Measurements from ENCODE around the gene ELOA. TPM values are rescaled to one million over a fixed set of nuclear protein-coding genes. Genes with fewer than 3 reads are reported as not detected.
A peak's percentile ranks its signal among the peaks of the same experiment; 100 is the strongest.

ELOA gene, protein sequence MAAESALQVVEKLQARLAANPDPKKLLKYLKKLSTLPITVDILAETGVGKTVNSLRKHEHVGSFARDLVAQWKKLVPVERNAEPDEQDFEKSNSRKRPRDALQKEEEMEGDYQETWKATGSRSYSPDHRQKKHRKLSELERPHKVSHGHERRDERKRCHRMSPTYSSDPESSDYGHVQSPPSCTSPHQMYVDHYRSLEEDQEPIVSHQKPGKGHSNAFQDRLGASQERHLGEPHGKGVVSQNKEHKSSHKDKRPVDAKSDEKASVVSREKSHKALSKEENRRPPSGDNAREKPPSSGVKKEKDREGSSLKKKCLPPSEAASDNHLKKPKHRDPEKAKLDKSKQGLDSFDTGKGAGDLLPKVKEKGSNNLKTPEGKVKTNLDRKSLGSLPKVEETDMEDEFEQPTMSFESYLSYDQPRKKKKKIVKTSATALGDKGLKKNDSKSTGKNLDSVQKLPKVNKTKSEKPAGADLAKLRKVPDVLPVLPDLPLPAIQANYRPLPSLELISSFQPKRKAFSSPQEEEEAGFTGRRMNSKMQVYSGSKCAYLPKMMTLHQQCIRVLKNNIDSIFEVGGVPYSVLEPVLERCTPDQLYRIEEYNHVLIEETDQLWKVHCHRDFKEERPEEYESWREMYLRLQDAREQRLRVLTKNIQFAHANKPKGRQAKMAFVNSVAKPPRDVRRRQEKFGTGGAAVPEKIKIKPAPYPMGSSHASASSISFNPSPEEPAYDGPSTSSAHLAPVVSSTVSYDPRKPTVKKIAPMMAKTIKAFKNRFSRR
- total RNA-seq, result 64.2 TPM
- long read RNA-seq, full-length matches to known transcripts, result 31 of 97 reads
- long read RNA-seq, partial matches to known transcripts, result 63 of 97 reads
- long read RNA-seq, other reads (novel, unspliced or antisense), result 3 of 97 reads

DNA sequence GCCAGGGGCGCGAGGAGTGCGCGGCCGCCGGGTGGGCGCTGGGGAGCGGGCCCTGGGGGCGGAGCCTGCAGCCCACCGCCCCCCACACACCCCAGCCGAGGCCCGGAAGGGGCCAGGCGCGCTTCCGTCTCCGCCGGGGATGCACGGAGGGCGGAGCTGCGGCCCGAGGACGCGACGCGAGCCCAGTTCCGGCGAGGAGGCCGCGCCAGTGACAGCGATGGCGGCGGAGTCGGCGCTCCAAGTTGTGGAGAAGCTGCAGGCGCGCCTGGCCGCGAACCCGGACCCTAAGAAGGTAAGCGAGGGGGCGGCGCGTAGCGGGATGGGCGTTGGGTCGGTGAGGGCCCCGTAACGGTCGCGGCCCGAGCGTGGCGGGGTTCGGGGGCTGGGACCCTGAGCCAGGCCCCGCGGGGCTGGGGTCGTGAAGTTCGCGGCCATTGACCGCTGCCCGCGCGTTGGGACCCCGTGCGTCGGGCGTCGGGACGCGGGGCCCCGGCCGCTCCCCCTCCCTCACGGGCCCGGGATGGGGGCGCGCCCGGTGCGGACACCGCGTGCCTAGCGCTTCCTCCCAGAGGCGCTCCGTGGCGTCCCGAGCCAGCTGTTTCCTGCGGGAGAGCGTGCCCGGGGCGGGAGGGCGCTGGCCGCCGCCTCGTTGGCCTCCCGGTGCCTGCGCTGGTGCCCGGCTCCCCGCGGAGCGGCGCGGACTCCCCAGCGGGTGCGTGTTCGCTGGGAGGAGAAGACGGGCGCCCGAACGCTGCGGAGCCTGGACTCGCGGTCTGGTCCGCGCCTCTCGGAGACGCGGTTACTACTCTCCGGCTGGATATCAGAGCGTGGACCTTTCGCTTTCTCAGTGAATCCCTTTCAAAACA lies at the start of gene ELOA:
Gene ELOA (plus strand): TSS at position 185 of the 866 bp plus-strand sequence. CDS start 33 bp downstream, at position 218.
- peaks cover 43% of the 10 kb centered on the region for H3K4me1 ChIP-seq
- TF ChIP-seq, protein P1, sequence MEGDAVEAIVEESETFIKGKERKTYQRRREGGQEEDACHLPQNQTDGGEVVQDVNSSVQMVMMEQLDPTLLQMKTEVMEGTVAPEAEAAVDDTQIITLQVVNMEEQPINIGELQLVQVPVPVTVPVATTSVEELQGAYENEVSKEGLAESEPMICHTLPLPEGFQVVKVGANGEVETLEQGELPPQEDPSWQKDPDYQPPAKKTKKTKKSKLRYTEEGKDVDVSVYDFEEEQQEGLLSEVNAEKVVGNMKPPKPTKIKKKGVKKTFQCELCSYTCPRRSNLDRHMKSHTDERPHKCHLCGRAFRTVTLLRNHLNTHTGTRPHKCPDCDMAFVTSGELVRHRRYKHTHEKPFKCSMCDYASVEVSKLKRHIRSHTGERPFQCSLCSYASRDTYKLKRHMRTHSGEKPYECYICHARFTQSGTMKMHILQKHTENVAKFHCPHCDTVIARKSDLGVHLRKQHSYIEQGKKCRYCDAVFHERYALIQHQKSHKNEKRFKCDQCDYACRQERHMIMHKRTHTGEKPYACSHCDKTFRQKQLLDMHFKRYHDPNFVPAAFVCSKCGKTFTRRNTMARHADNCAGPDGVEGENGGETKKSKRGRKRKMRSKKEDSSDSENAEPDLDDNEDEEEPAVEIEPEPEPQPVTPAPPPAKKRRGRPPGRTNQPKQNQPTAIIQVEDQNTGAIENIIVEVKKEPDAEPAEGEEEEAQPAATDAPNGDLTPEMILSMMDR (IDR thresholded peaks at IDR 0.05), result no peak
- DNase-seq, result peak; percentile 86
- no peaks in the 10 kb centered on the region for H3K9me3 ChIP-seq
- intact Hi-C loops (cut with DNase I), result no loop called here
- no peaks in the 10 kb centered on the region for H3K27me3 ChIP-seq (ENCODE audit: low read depth)
- peaks cover 13% of the 10 kb centered on the region for H3K36me3 ChIP-seq
- peak within 1 kb of the TSS; percentile 93 for H3K4me3 ChIP-seq
- ATAC-seq, result peak; percentile 95 to 97
- H3K27ac ChIP-seq, result peak within 1 kb of the TSS; percentile 94

DNA sequence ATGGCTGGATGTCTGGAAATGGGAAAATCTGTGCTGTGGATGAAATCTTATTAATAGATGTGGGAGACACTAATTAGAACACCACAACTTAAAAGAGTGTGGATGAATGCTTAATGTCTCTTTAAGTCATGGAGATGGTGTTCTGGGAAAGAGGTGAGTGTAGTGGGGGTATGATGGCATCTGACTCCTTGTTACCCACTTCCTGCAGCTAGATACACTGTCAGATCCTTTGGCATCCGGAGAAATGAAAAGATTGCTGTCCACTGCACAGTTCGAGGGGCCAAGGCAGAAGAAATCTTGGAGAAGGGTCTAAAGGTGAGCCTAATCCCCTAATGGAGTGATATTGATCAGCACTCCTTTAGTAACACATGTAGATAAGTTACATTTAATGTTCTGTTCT lies 49.7 kb upstream of the ELOA start:
- TF ChIP-seq, protein P1 (IDR thresholded peaks at IDR 0.05), result no peak
- no peak overlapping the region for H3K27ac ChIP-seq
- no peaks in the 10 kb centered on the region for H3K9me3 ChIP-seq
- peaks cover 60% of the 10 kb centered on the region for H3K36me3 ChIP-seq
- no peak for ATAC-seq
- H3K4me3 ChIP-seq, result peak overlapping the region; percentile 72
- intact Hi-C loops (cut with DNase I), result no loop called here
- peaks cover 45% of the 10 kb centered on the region for H3K4me1 ChIP-seq
- DNase-seq, result no peak
- no peaks in the 10 kb centered on the region for H3K27me3 ChIP-seq (ENCODE audit: low read depth)

DNA sequence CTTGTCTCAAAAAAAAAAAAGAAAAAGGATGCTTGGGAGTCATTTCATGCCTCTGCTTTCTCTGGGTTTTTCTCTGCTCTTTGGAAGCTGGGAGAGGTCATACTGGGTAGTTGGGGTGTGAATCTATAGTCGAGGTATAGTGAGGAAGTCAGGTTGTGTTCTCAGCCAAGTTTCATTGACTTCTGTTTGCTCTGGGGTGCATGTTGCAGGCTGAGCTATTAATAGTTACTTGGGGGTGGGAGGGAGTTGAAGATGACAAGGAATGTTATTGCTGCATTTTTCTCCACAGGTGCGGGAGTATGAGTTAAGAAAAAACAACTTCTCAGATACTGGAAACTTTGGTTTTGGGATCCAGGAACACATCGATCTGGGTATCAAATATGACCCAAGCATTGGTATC lies 48.9 kb upstream of the ELOA start:
- Histone ChIP-seq H3K4me1 (peaks cover 45% of the 10 kb centered on the region), H3K9me3 (no peaks in the 10 kb centered on the region), H3K27me3 (ENCODE audit: low read depth) (no peaks in the 10 kb centered on the region), H3K36me3 (peaks cover 67% of the 10 kb centered on the region), H3K4me3 (no peak overlapping the region), H3K27ac (no peak overlapping the region)
- TF ChIP-seq, protein P1 (IDR thresholded peaks at IDR 0.05), result no peak
- intact Hi-C loops (cut with DNase I), result no loop called here
- ATAC-seq, result no peak
- no peak for DNase-seq

DNA sequence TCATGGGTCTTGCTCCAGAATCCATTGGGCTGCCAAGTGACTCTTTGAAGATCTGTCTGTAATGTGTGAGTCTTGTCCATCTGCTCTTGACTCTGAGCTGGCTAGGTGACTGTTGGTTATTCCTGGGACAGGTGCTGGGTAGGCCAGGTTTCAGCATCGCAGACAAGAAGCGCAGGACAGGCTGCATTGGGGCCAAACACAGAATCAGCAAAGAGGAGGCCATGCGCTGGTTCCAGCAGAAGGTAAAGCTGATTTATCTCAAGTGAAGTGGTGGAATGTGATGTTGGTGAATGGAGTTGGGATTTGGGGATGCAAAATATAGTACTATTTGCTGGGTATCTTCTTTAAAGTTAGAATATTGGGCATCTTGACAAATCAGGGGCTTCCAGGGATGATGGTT lies 47.6 kb upstream of the ELOA start:
- H3K27ac ChIP-seq, result no peak overlapping the region
- peaks cover 80% of the 10 kb centered on the region for H3K36me3 ChIP-seq
- no peaks in the 10 kb centered on the region for H3K27me3 ChIP-seq (ENCODE audit: low read depth)
- no peaks in the 10 kb centered on the region for H3K9me3 ChIP-seq
- ATAC-seq (no peak), DNase-seq (no peak)
- no peak overlapping the region for H3K4me3 ChIP-seq
- TF ChIP-seq, protein P1 (IDR thresholded peaks at IDR 0.05), result no peak
- peaks cover 45% of the 10 kb centered on the region for H3K4me1 ChIP-seq
- intact Hi-C loops (cut with DNase I), result loop anchor here (5.0 kb wide), 1 partner anchor 57 kb away; no protein-coding TSS in a partner anchor

Measured in lower lobe of right lung (tissue), 2 donors.